ENCODE measurements around the gene CYB5D1.
"Not testable (repeated sequence)": the region's sequence is repeated elsewhere in the genome, so short reads cannot be mapped to it uniquely, and the experiment has no call there.

Gene CYB5D1

GRCh38 chr17:7859028-7859427 is 1.2 kb downstream of the CYB5D1 start:
- DNase-seq, result no peak

- DNase-seq, result peak; percentile 71
Measured at GRCh38 chr17:7862692-7863437, 5.1 kb downstream of the CYB5D1 start.

GRCh38 chr17:7864384-7864783 is 6.6 kb downstream of the CYB5D1 start:
- not testable (repeated sequence) for DNase-seq

GRCh38 chr17:7864995-7865650 is 7.3 kb downstream of the CYB5D1 start:
- no peak for DNase-seq

- DNase-seq, result peak; percentile 40
Measured at GRCh38 chr17:7867881-7868329, 10.1 kb downstream of the CYB5D1 start.

GRCh38 chr17:7873051-7873450 is 15.2 kb downstream of the CYB5D1 start:
- no peak for DNase-seq

GRCh38 chr17:7875804-7876370 is 18.1 kb downstream of the CYB5D1 start:
- DNase-seq, result no peak

GRCh38 chr17:7878234-7878633 is 20.4 kb downstream of the CYB5D1 start:
- no peak for DNase-seq

GRCh38 chr17:7880076-7880868 is 22.5 kb downstream of the CYB5D1 start:
- no peak for DNase-seq

- DNase-seq, result no peak
Measured at GRCh38 chr17:7881276-7882054, 23.7 kb downstream of the CYB5D1 start.

GRCh38 chr17:7882068-7882467 is 24.3 kb downstream of the CYB5D1 start:
- no peak for DNase-seq

- DNase-seq, result no peak
Measured at GRCh38 chr17:7882629-7883028, 24.8 kb downstream of the CYB5D1 start.

GRCh38 chr17:7883781-7884386 is 26.1 kb downstream of the CYB5D1 start:
- DNase-seq, result peak; percentile 78

GRCh38 chr17:7884581-7885366 is 27.0 kb downstream of the CYB5D1 start:
- peak; percentile 56 for DNase-seq

GRCh38 chr17:7885367-7886226 is 27.8 kb downstream of the CYB5D1 start:
- DNase-seq, result peak; percentile 59

GRCh38 chr17:7886227-7887037 is 28.6 kb downstream of the CYB5D1 start:
- DNase-seq, result peak; percentile 79

GRCh38 chr17:7887038-7887481 is 29.3 kb downstream of the CYB5D1 start:
- no peak for DNase-seq

GRCh38 chr17:7887482-7888183 is 29.8 kb downstream of the CYB5D1 start:
- peak; percentile 97 for DNase-seq

All from CD4-positive, alpha-beta T cell treated with Interleukin-17A for 1 hour (primary cell).